T-helper 2 cell treated with Interferon-gamma antibody and Interleukin-4, amounts not matched to agents 100 ng/mL and 5 ng/mL, for 36 hours (primary cell): ENCODE measurements around the gene DBF4. TPM values are rescaled to one million over a fixed set of nuclear protein-coding genes. Genes with fewer than 3 reads are reported as not detected.
"Not testable (repeated sequence)": the region's sequence is repeated elsewhere in the genome, so short reads cannot be mapped to it uniquely, and the experiment has no call there.

Source experiments
- intact Hi-C: fragments of 100-400 bp; cut with micrococcal nuclease; formaldehyde crosslinking; loops from one replicate; pipeline ENCODE4 v1.15.1; 2023
- total RNA-seq: library from RNA; stranded (reverse); gene quantifications from 2 replicates; pipeline ENCODE4 v1.2.3, GENCODE V29; 2022

Gene DBF4
- total RNA-seq, 1 donor from 2014 or later: 65.4 TPM

- intact Hi-C loops: no loop called here
These were observed 68.3 kb downstream of the DBF4 start for GRCh38 chr7:87944547-87944946.

- intact Hi-C loops: not testable (repeated sequence)
These were observed 69.6 kb downstream of the DBF4 start for GRCh38 chr7:87945926-87946325.

- intact Hi-C loops: no loop called here
These were observed 72.1 kb downstream of the DBF4 start for GRCh38 chr7:87948371-87948770.

Other genes with a start within 250 kb of the DBF4 start
- gene RUNDC3B, start 248.1 kb upstream of the DBF4 start, total RNA-seq: 0.05 TPM in 1 of 2 replicates, not detected in the other
- 42.9 and 46.7 TPM in 2 replicates for gene SLC25A40, start 133 bp upstream of the DBF4 start, total RNA-seq
- 2.9 and 3.2 TPM in 2 replicates for gene ADAM22, start 57.8 kb downstream of the DBF4 start, total RNA-seq